Measurements from ENCODE around the gene SZRD1. TPM values are rescaled to one million over a fixed set of nuclear protein-coding genes. Genes with fewer than 3 reads are reported as not detected.

Gene SZRD1
- total RNA-seq (109 and 110 TPM in 2 replicates), polyA plus RNA-seq (91.3 and 92.4 TPM in 2 replicates), polyA minus RNA-seq (79.1 and 94.5 TPM in 2 replicates)
- total RNA-seq (2013) = 62.4 TPM

- H3K4me3 ChIP-seq (ENCODE audit: control extremely low read depth in 1 of 5, extremely low read depth in 1 of 5, insufficient read depth in 1 of 5, low read depth in 2 of 5, low read length in 4 of 5) = peak within 1 kb of the TSS; percentile 89 to 98 (median 91)
- peaks cover 18 to 29% of the 10 kb centered on the region in 2 donors for H3K4me1 ChIP-seq (ENCODE audit: control insufficient read depth in 2 of 2, insufficient read depth in 2 of 2, low read length in 2 of 2)
- H3K4me1 Mint-ChIP-seq = peaks cover 36% of the 10 kb centered on the region
- peak within 1 kb of the TSS; percentile 85 for H3K4me2 ChIP-seq (replicated peaks; ENCODE audit: low read depth, low read length, poor library complexity, severe bottlenecking)
- ChIA-PET CTCF (no interaction called here), POLR2A (interaction anchor here (0.6 to 2.6 kb wide), 9 partner anchors 11 to 507 kb away, joined by 3 to 7 read pairs (median 4); partner anchors contain the start of genes FBXO42, NBPF1 and NECAP2)
- no peaks in the 10 kb centered on the region for H3K27me3 ChIP-seq (replicated peaks in 1 of 4; ENCODE audit: control extremely low read depth in 1 of 4, control insufficient read depth in 3 of 4, insufficient read depth in 4 of 4, low read length in 3 of 4)
- H3K9ac ChIP-seq (ENCODE audit: low read length) = peak within 1 kb of the TSS; percentile 95
- under 1% methylated on average over 22 of the region's 24 CpGs for WGBS (ENCODE audit: insufficient coverage)
- DNase-seq = peak; percentile 99
- H3K9me3 Mint-ChIP-seq (ENCODE audit: insufficient read depth) = no peaks in the 10 kb centered on the region
- H4K20me1 ChIP-seq (ENCODE audit: control insufficient read depth, insufficient read depth, low read length, poor library complexity, severe bottlenecking) = peaks cover 41% of the 10 kb centered on the region
- intact Hi-C loops (cut with micrococcal nuclease) = loop anchor here (1.0 to 10.0 kb wide), 9 partner anchors 14 to 529 kb away; partner anchors contain the start of genes FBXO42, NECAP2 and ZBTB17
- H2AFZ ChIP-seq (ENCODE audit: insufficient read depth, low read depth, low read length, poor library complexity, severe bottlenecking) = peak within 1 kb of the TSS; percentile 68
- TF ChIP-seq CTCF (IDR thresholded peaks at IDR 0.05) (no peak), EZH2 (IDR thresholded peaks at IDR 0.05; ENCODE audit: borderline replicate concordance, insufficient read depth, low read depth, low read length, poor library complexity, severe bottlenecking) (no peak)
- H3K27me3 Mint-ChIP-seq = no peaks in the 10 kb centered on the region
- peak within 1 kb of the TSS; percentile 99 for H3K4me3 Mint-ChIP-seq
- no peaks in the 10 kb centered on the region for H3K9me3 ChIP-seq (ENCODE audit: control extremely low read depth in 1 of 3, control insufficient read depth in 2 of 3, insufficient read depth in 1 of 3, low read length in 2 of 3)
- peak within 1 kb of the TSS; percentile 98 to 99 for H3K27ac ChIP-seq (ENCODE audit: low read length in 2 of 2)
- peak within 1 kb of the TSS; percentile 100 for H3K27ac Mint-ChIP-seq
- peaks cover 42% of the 10 kb centered on the region for H3K79me2 ChIP-seq (ENCODE audit: control insufficient read depth, insufficient read depth, low read length)
- no peaks in the 10 kb centered on the region for H3K36me3 ChIP-seq (replicated peaks in 1 of 2; ENCODE audit: control extremely low read depth in 1 of 2, control insufficient read depth in 1 of 2, extremely low read depth in 1 of 2, insufficient read depth in 2 of 2, low read length in 1 of 2)
- peak; percentile 83 for ATAC-seq (ENCODE audit: low read depth)
Observed at GRCh38 chr1:16366722-16367257, at the start of gene SZRD1. Gene SZRD1, plus strand, starts transcription at chr1:16367242. Its CDS starts 16 bp downstream, at chr1:16367258.

- CTCF ChIA-PET = interaction anchor here (0.8 kb wide), 1 partner anchor 44 kb away, joined by 3 read pairs; no protein-coding TSS in a partner anchor
- H3K9ac ChIP-seq (ENCODE audit: low read length) = no peak overlapping the region
Observed at GRCh38 chr1:16318555-16318954, 48.5 kb upstream of the SZRD1 start.

More at GRCh38 chr1:16318555-16318954, 48.5 kb upstream of the SZRD1 start:
- Mint-ChIP-seq H3K4me3 (no peak overlapping the region), H3K9me3 (ENCODE audit: insufficient read depth) (no peaks in the 10 kb centered on the region), H3K27ac (no peak overlapping the region), H3K27me3 (no peaks in the 10 kb centered on the region), H3K4me1 (peaks cover 29% of the 10 kb centered on the region)
- peaks cover 13 to 17% of the 10 kb centered on the region in 2 donors for H3K4me1 ChIP-seq (ENCODE audit: control insufficient read depth in 2 of 2, insufficient read depth in 2 of 2, low read length in 2 of 2)
- H3K27me3 ChIP-seq (replicated peaks in 1 of 4; ENCODE audit: control extremely low read depth in 1 of 4, control insufficient read depth in 3 of 4, insufficient read depth in 4 of 4, low read length in 3 of 4) = no peaks in the 10 kb centered on the region
- H3K4me3 ChIP-seq (ENCODE audit: control extremely low read depth in 1 of 5, extremely low read depth in 1 of 5, insufficient read depth in 1 of 5, low read depth in 2 of 5, low read length in 4 of 5) = no peak overlapping the region
- 91% methylated on average over 2 of the region's 3 CpGs for WGBS (ENCODE audit: insufficient coverage)
- H2AFZ ChIP-seq (ENCODE audit: insufficient read depth, low read depth, low read length, poor library complexity, severe bottlenecking) = no peak overlapping the region
- H3K27ac ChIP-seq (ENCODE audit: low read length in 2 of 2) = no peak overlapping the region
- POLR2A ChIA-PET = no interaction called here
- peaks cover 48% of the 10 kb centered on the region for H4K20me1 ChIP-seq (ENCODE audit: control insufficient read depth, insufficient read depth, low read length, poor library complexity, severe bottlenecking)
- peaks cover 0 to 15% of the 10 kb centered on the region in 2 experiments for H3K36me3 ChIP-seq (replicated peaks in 1 of 2; ENCODE audit: control extremely low read depth in 1 of 2, control insufficient read depth in 1 of 2, extremely low read depth in 1 of 2, insufficient read depth in 2 of 2, low read length in 1 of 2)
- H3K9me3 ChIP-seq (ENCODE audit: control extremely low read depth in 1 of 3, control insufficient read depth in 2 of 3, insufficient read depth in 1 of 3, low read length in 2 of 3) = no peaks in the 10 kb centered on the region
- ATAC-seq (ENCODE audit: low read depth) = no peak
- peaks cover 73% of the 10 kb centered on the region for H3K79me2 ChIP-seq (ENCODE audit: control insufficient read depth, insufficient read depth, low read length)
- H3K4me2 ChIP-seq (replicated peaks; ENCODE audit: low read depth, low read length, poor library complexity, severe bottlenecking) = no peak overlapping the region
- intact Hi-C loops (cut with micrococcal nuclease) = no loop called here
- no peak for DNase-seq
- TF ChIP-seq CTCF (IDR thresholded peaks at IDR 0.05) = no peak
- TF ChIP-seq EZH2 (IDR thresholded peaks at IDR 0.05; ENCODE audit: borderline replicate concordance, insufficient read depth, low read depth, low read length, poor library complexity, severe bottlenecking) = no peak

Data from B cell (primary cell).